Cerebellar cortex (tissue), 1 donor: ENCODE measurements around the gene RHO.

Experiments used
- DNase-seq: peaks from one replicate; pipeline ENCODE4 v3.0.0-alpha.2; 2015; ENCODE audit warnings: low spot score

RHO gene

GRCh38 chr3:129560911-129561594 is 32.6 kb downstream of the RHO start:
- DNase-seq: no peak

- DNase-seq: no peak
Measured at GRCh38 chr3:129561619-129562248, 33.3 kb downstream of the RHO start.

GRCh38 chr3:129562803-129563202 is 34.4 kb downstream of the RHO start:
- no peak for DNase-seq

- no peak for DNase-seq
Measured at GRCh38 chr3:129563332-129563731, 34.9 kb downstream of the RHO start.

GRCh38 chr3:129563850-129564535 is 35.6 kb downstream of the RHO start:
- DNase-seq: no peak

GRCh38 chr3:129564981-129565644 is 36.7 kb downstream of the RHO start:
- no peak for DNase-seq

GRCh38 chr3:129565902-129566301 is 37.5 kb downstream of the RHO start:
- no peak for DNase-seq

- DNase-seq: no peak
Measured at GRCh38 chr3:129567176-129567705, 38.8 kb downstream of the RHO start.

- DNase-seq: no peak
Measured at GRCh38 chr3:129567939-129568338, 39.5 kb downstream of the RHO start.

- DNase-seq: no peak
Measured at GRCh38 chr3:129569856-129570255, 41.4 kb downstream of the RHO start.

GRCh38 chr3:129571605-129572547 is 43.4 kb downstream of the RHO start:
- DNase-seq: no peak

- no peak for DNase-seq
Measured at GRCh38 chr3:129572603-129573002, 44.2 kb downstream of the RHO start.

- no peak for DNase-seq
Measured at GRCh38 chr3:129573493-129573892, 45.1 kb downstream of the RHO start.

GRCh38 chr3:129574206-129574605 is 45.8 kb downstream of the RHO start:
- DNase-seq: no peak

- DNase-seq: no peak
Measured at GRCh38 chr3:129575233-129575996, 47.0 kb downstream of the RHO start.

- no peak for DNase-seq
Measured at GRCh38 chr3:129575997-129576384, 47.6 kb downstream of the RHO start.

- no peak for DNase-seq
Measured at GRCh38 chr3:129576514-129577352, 48.3 kb downstream of the RHO start.

GRCh38 chr3:129577366-129577765 is 48.9 kb downstream of the RHO start:
- DNase-seq: no peak

- DNase-seq: no peak
Measured at GRCh38 chr3:129577925-129578786, 49.7 kb downstream of the RHO start.
